ENCODE measurements around the gene PAX7.

- TF ChIP-seq CTCF (IDR thresholded peaks at IDR 0.05): no peak
- no peak for TF ChIP-seq POLR2A (IDR thresholded peaks at IDR 0.05)
These were observed 23.3 kb downstream of the PAX7 start for GRCh38 chr1:18653916-18654315.
